ENCODE data around the gene SLC38A9.

Gene SLC38A9

GRCh38 chr5:55645304-55645703 is 66.8 kb downstream of the SLC38A9 start:
- no peak for DNase-seq

- DNase-seq: no peak
Observed at GRCh38 chr5:55638455-55638854, 73.7 kb downstream of the SLC38A9 start.

GRCh38 chr5:55638051-55638450 is 74.1 kb downstream of the SLC38A9 start:
- no peak for DNase-seq

- no peak for DNase-seq
Observed at GRCh38 chr5:55636683-55637082, 75.4 kb downstream of the SLC38A9 start.

- no peak for DNase-seq
Observed at GRCh38 chr5:55636177-55636576, 75.9 kb downstream of the SLC38A9 start.

- DNase-seq: no peak
Observed at GRCh38 chr5:55634866-55635265, 77.3 kb downstream of the SLC38A9 start.

GRCh38 chr5:55634209-55634805 is 77.8 kb downstream of the SLC38A9 start:
- DNase-seq: no peak

GRCh38 chr5:55633574-55634208 is 78.4 kb downstream of the SLC38A9 start:
- DNase-seq: no peak

GRCh38 chr5:55629815-55630214 is 82.3 kb downstream of the SLC38A9 start:
- DNase-seq: no peak

GRCh38 chr5:55626790-55627189 is 85.3 kb downstream of the SLC38A9 start:
- DNase-seq: no peak

- no peak for DNase-seq
Observed at GRCh38 chr5:55625913-55626312, 86.2 kb downstream of the SLC38A9 start.

GRCh38 chr5:55625589-55625909 is 86.6 kb downstream of the SLC38A9 start:
- DNase-seq: no peak

GRCh38 chr5:55624841-55625588 is 87.1 kb downstream of the SLC38A9 start:
- no peak for DNase-seq

- DNase-seq: no peak
Observed at GRCh38 chr5:55623789-55624188, 88.3 kb downstream of the SLC38A9 start.

- no peak for DNase-seq
Observed at GRCh38 chr5:55622460-55622859, 89.7 kb downstream of the SLC38A9 start.

GRCh38 chr5:55621229-55621628 is 90.9 kb downstream of the SLC38A9 start:
- no peak for DNase-seq

- DNase-seq: no peak
Observed at GRCh38 chr5:55620766-55621160, 91.4 kb downstream of the SLC38A9 start.

- no peak for DNase-seq
Observed at GRCh38 chr5:55620009-55620765, 91.9 kb downstream of the SLC38A9 start.

- no peak for DNase-seq
Observed at GRCh38 chr5:55618318-55618717, 93.8 kb downstream of the SLC38A9 start.

GRCh38 chr5:55613112-55613868 is 98.8 kb downstream of the SLC38A9 start:
- DNase-seq: no peak

- no peak for DNase-seq
Observed at GRCh38 chr5:55610542-55610941, 101.6 kb downstream of the SLC38A9 start.

- no peak for DNase-seq
Observed at GRCh38 chr5:55609413-55609812, 102.7 kb downstream of the SLC38A9 start.
